ENCODE data around the gene BABAM2. TPM values are rescaled to one million over a fixed set of nuclear protein-coding genes. Genes with fewer than 3 reads are reported as not detected.
A peak's percentile ranks its signal among the peaks of the same experiment; 100 is the strongest.

Gene BABAM2
- total and polyA plus RNA-seq, 7 donors: 34.2 to 74.5 (median 52.3) TPM

DNA sequence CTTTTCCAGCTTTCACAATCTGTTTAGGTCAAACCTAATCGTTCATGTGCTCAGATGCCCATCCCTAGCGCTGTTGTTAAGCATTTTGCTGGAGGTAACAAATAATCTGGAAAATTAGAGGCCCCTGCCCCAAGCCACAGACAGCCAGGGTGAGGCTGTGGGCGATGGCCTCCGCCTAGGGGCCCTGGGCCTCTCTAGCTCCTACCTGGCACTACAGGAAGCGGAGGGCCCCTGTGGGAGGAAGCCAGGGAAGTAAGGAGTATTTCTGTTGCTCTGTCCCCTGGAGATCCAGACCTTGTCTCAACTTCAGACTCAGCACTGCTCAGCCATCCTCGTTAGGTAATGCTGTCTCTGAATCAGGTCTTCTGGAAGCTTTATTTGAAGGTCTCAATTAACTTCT is 489.7 kb downstream of the BABAM2 start:
- no peak for ATAC-seq
- Histone ChIP-seq H3K27ac (no peak overlapping the region), H3K4me1 (peaks cover 18% of the 10 kb centered on the region), H3K27me3 (ENCODE audit: insufficient read depth in 3 of 3, low read length in 2 of 3) (no peaks in the 10 kb centered on the region), H3K9me3 (no peaks in the 10 kb centered on the region), H3K36me3 (ENCODE audit: insufficient read depth in 1 of 2, low read depth in 1 of 2) (no peaks in the 10 kb centered on the region), H3K4me3 (no peak overlapping the region)
- peak in 1 of 2 donors; percentile 25 for DNase-seq
- intact Hi-C loops (cut with DNase I): no loop called here
- WGBS, 3 donors: 88 to 94% (median 91%) methylated on average over 6 of the region's 6 CpGs
- TF ChIP-seq, protein P1, sequence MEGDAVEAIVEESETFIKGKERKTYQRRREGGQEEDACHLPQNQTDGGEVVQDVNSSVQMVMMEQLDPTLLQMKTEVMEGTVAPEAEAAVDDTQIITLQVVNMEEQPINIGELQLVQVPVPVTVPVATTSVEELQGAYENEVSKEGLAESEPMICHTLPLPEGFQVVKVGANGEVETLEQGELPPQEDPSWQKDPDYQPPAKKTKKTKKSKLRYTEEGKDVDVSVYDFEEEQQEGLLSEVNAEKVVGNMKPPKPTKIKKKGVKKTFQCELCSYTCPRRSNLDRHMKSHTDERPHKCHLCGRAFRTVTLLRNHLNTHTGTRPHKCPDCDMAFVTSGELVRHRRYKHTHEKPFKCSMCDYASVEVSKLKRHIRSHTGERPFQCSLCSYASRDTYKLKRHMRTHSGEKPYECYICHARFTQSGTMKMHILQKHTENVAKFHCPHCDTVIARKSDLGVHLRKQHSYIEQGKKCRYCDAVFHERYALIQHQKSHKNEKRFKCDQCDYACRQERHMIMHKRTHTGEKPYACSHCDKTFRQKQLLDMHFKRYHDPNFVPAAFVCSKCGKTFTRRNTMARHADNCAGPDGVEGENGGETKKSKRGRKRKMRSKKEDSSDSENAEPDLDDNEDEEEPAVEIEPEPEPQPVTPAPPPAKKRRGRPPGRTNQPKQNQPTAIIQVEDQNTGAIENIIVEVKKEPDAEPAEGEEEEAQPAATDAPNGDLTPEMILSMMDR (IDR thresholded peaks at IDR 0.05): no peak

DNA sequence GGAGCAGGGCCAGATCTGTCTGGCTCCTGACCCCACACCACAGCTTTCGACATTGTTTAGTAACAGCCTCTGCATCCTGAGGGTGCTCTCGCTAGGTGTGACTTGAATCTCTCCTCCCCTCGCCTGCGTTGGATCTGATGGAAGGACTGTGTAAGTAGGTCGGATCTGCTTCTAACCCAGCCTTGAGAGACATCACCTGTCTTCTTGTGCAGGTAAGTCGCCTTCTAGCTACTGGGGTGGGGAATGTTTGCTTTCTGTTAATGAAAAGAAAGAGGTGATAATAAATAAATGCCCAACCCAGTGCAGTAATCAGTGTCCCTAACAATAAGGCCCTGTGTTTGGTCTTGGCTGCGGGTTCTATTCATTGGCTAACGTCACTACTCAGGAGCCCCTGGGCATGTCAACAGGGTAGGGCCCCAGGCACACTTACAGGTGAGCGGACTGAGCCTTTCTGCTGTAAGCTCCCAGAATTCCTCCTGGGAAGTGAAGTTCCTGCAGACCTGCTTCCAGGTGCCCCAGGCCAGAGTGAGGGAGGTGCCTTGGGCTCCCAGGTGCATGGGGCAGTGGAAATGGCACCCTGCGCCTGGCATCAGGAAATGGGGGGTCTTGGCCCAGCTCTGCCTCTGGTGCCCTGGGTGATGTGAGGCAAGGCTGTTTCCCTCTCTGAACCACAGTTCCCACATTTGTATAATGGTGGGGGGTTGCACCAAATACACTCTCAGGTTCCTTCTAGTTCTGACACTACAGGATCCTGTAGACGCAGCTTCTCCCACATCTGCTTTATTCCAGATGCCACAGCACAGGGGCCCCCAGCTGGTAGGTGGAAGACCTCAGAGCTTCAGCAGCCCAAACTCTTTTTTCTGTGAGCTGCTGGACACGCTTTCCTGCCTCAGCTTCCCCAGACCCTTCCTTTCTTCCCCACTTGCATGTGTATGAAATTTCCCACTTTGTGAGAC is 491.0 kb downstream of the BABAM2 start:
- ATAC-seq: no peak
- no peak overlapping the region for H3K4me3 ChIP-seq
- no peaks in the 10 kb centered on the region for H3K36me3 ChIP-seq (ENCODE audit: insufficient read depth in 1 of 2, low read depth in 1 of 2)
- H3K9me3 ChIP-seq: no peaks in the 10 kb centered on the region
- intact Hi-C loops (cut with DNase I): no loop called here
- H3K27ac ChIP-seq: no peak overlapping the region
- H3K4me1 ChIP-seq: peaks cover 18% of the 10 kb centered on the region
- no peaks in the 10 kb centered on the region for H3K27me3 ChIP-seq (ENCODE audit: insufficient read depth in 3 of 3, low read length in 2 of 3)
- TF ChIP-seq, protein P1 (IDR thresholded peaks at IDR 0.05): no peak
- DNase-seq: peak in 1 of 2 donors; percentile 46
- 94 to 97% (median 95%) methylated on average over 12 of the region's 12 CpGs for WGBS, 3 donors

DNA sequence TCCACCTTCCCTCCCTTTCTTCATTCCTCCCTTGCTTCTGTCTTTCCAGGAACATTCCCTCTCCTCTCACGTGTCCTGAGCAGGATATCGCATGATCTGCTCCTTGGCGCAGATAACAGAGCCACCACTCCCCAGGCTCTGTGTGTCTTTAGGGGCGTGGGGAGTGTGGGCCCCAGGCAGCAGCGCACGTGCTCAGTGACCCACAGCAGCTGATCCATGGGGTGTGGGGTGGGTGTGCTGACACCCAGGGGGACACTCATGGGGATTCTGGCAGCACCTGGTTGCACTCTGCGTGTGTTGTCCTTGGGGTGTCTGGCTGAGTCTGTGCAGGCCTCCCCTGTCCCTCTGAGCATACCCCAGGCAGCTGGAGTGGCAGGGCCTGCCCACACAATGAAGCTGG is 492.2 kb downstream of the BABAM2 start:
- DNase-seq: peak in 1 of 2 donors; percentile 43
- no peak for ATAC-seq
- Histone ChIP-seq H3K4me1 (peaks cover 17% of the 10 kb centered on the region), H3K36me3 (ENCODE audit: insufficient read depth in 1 of 2, low read depth in 1 of 2) (no peaks in the 10 kb centered on the region), H3K4me3 (no peak overlapping the region), H3K27ac (no peak overlapping the region), H3K9me3 (no peaks in the 10 kb centered on the region), H3K27me3 (ENCODE audit: insufficient read depth in 3 of 3, low read length in 2 of 3) (no peaks in the 10 kb centered on the region)
- TF ChIP-seq, protein P1 (IDR thresholded peaks at IDR 0.05): no peak
- WGBS, 3 donors: 76 to 92% (median 88%) methylated on average over 7 of the region's 7 CpGs
- intact Hi-C loops (cut with DNase I): no loop called here

DNA sequence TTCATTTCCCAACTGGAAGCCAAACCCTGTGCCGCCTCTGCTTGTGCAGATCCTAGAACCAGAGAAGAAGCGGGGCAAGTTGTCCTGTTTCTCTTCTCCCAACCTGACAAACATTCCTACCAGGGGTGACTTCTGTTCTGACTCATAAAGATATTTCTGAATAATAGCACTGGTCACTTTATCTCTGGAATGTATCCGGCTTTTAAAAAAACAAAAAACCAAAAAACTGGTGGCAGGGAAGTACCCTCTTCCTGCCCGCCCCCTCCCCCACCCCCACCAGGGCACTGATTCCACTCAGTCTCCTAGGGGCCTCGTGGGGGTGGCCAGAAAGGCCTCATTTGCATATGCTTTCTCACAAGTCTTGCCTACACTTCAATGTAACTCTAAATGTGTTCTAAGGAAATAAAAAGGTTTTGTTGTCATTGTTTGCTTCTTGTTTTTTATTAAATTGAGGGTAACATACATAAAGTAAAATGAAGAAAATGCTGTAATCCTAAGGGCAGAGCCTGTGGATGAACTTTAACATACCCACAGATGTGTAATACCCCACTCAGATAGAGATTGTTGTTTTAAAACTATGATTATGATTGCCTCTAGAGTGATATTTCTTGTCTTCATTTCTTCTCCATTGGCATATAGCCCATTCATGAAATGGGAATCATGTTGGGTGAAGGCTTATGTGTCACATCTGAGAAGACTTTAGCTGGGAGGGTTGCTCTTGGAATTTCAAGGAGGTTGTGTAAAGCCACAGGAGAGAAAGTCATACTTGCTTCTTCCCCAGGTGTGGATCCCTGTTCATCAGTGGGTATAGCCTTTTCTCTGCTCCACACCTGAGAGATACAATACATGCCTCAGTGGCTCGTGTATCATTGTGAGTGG is 496.8 kb downstream of the BABAM2 start:
- Histone ChIP-seq H3K9me3 (no peaks in the 10 kb centered on the region), H3K4me1 (peaks cover 9% of the 10 kb centered on the region), H3K27me3 (ENCODE audit: insufficient read depth in 3 of 3, low read length in 2 of 3) (no peaks in the 10 kb centered on the region), H3K4me3 (no peak overlapping the region), H3K27ac (no peak overlapping the region), H3K36me3 (ENCODE audit: insufficient read depth in 1 of 2, low read depth in 1 of 2) (no peaks in the 10 kb centered on the region)
- no peak for DNase-seq
- intact Hi-C loops (cut with DNase I): no loop called here
- TF ChIP-seq, protein P1 (IDR thresholded peaks at IDR 0.05): no peak
- no peak for ATAC-seq
- WGBS, 3 donors: 81 to 82% (median 81%) methylated on average over 6 of the region's 6 CpGs

Other genes starting within 250 kb of the BABAM2 start
- 10 to 100 TPM; 17.1 to 25.0 (median 22.1) TPM for gene SUPT7L, start 227.1 kb upstream of the BABAM2 start, total RNA-seq
- gene SUPT7L, start 227.1 kb upstream of the BABAM2 start, polyA plus RNA-seq: 10 to 100 TPM; 17.1 to 33.8 (median 21.1) TPM
- gene SLC4A1AP, start 226.8 kb upstream of the BABAM2 start, total RNA-seq: 10 to 100 TPM; 21.1 to 28.4 (median 26.0) TPM
- 10 to 100 TPM; 20.5 to 44.8 (median 28.3) TPM for gene SLC4A1AP, start 226.8 kb upstream of the BABAM2 start, polyA plus RNA-seq
- 100 to 1,000 TPM; 200 to 269 (median 257) TPM for gene MRPL33, start 119.0 kb upstream of the BABAM2 start, total RNA-seq
- gene MRPL33, start 119.0 kb upstream of the BABAM2 start, polyA plus RNA-seq: 100 to 1,000 TPM; 400 to 716 (median 536) TPM
- 1 to 10 TPM; 3.5 to 4.4 (median 3.8) TPM for gene RBKS, start 342 bp upstream of the BABAM2 start, total RNA-seq
- gene RBKS, start 342 bp upstream of the BABAM2 start, polyA plus RNA-seq: 1 to 10 TPM; 4.1 to 7.3 (median 4.6) TPM